Neural cell (in vitro differentiated cells): ENCODE results near the gene MAP2K7. TPM values are rescaled to one million over a fixed set of nuclear protein-coding genes. Genes with fewer than 3 reads are reported as not detected.

Experiments used
- H2AFZ ChIP-seq: fragments of 200-600, 300-800 bp; sonication (generic), shearing (Covaris generic); 2 replicates; pipeline ENCODE4 v1.6.0; 2014; ENCODE audit warnings: low read depth, mild to moderate bottlenecking, antibody characterized with exemption, low read length, moderate library complexity
- H3F3A ChIP-seq: fragments of 200-600 bp; shearing (Covaris generic); 2 replicates; pipeline ENCODE4 v1.6.1; 2016; ENCODE audit warnings: mild to moderate bottlenecking, moderate library complexity, mixed read lengths, antibody characterized with exemption, low read length; ENCODE audit not compliant: insufficient read depth, poor library complexity, severe bottlenecking
- H3K27ac ChIP-seq: fragments of 200-600, 300-800 bp; sonication (generic), shearing (Covaris generic); 2 replicates; pipeline ENCODE4 v1.5.1; 2014; ENCODE audit warnings: mild to moderate bottlenecking, low read length, moderate library complexity
- H3K27me3 ChIP-seq: fragments of 300-800, 200-600 bp; sonication (generic), shearing (Covaris generic); 2 replicates; pipeline ENCODE4 v1.6.0; 2014; ENCODE audit warnings: mild to moderate bottlenecking, low read depth, low read length, moderate library complexity; ENCODE audit not compliant: insufficient read depth
- H3K36me3 ChIP-seq: fragments of 300-800, 200-600 bp; sonication (generic), shearing (Covaris generic); 2 replicates; pipeline ENCODE4 v1.5.1; 2014; ENCODE audit warnings: mild to moderate bottlenecking, antibody characterized with exemption, low read length, moderate library complexity; ENCODE audit not compliant: insufficient read depth
- H3K4me2 ChIP-seq: fragments of 300-800, 200-600 bp; sonication (generic), shearing (Covaris generic); 2 replicates; pipeline ENCODE4 v1.6.0; 2014; ENCODE audit warnings: mild to moderate bottlenecking, low read length
- H3K4me3 ChIP-seq: fragments of 300-800, 200-600 bp; sonication (generic), shearing (Covaris generic); 2 replicates; pipeline ENCODE4 v1.5.1; 2014; ENCODE audit warnings: mild to moderate bottlenecking, low read length, moderate library complexity
- H3K79me2 ChIP-seq: fragments of 200-600 bp; shearing (Covaris generic); replicated peaks from 2 replicates; pipeline ENCODE4 v1.6.0; 2014; ENCODE audit warnings: mild to moderate bottlenecking, low read length, moderate library complexity; ENCODE audit not compliant: insufficient read depth
- H3K9ac ChIP-seq: fragments of 300-800, 200-600 bp; sonication (generic), shearing (Covaris generic); 2 replicates; pipeline ENCODE4 v1.6.1; 2016; ENCODE audit warnings: mild to moderate bottlenecking, low read length, mixed read lengths
- H3K9me2 ChIP-seq: fragments of 200-600 bp; shearing (Covaris generic); 2 replicates; pipeline ENCODE4 v1.6.1; 2016; ENCODE audit warnings: mild to moderate bottlenecking, low read length, mixed read lengths; ENCODE audit not compliant: insufficient read depth
- H3K9me3 ChIP-seq: fragments of 200-600, 300-800 bp; sonication (generic), shearing (Covaris generic); 2 replicates; pipeline ENCODE4 v1.6.1; 2016; ENCODE audit warnings: mild to moderate bottlenecking, mixed run types, low read length, moderate library complexity, mixed read lengths
- H4K20me1 ChIP-seq: fragments of 200-600 bp; shearing (Covaris generic); 2 replicates; pipeline ENCODE4 v1.6.1; 2016; ENCODE audit warnings: mild to moderate bottlenecking, mixed run types; ENCODE audit not compliant: insufficient read depth
- EP300 ChIP-seq: fragments of 450-650 bp; conservative IDR thresholded peaks from 2 replicates; pipeline ENCODE4 v1.6.1; 2014; ENCODE audit warnings: antibody characterized with exemption, mild to moderate bottlenecking, moderate library complexity; ENCODE audit not compliant: poor library complexity, severe bottlenecking
- EZH2 ChIP-seq: fragments of 200-600, 300-800 bp; shearing (Covaris generic), sonication (generic); IDR thresholded peaks from 2 replicates; pipeline ENCODE4 v1.6.1; 2014; ENCODE audit warnings: antibody characterized with exemption, low read length, borderline replicate concordance, mild to moderate bottlenecking; ENCODE audit not compliant: insufficient read depth, poor library complexity, severe bottlenecking
- MXI1 ChIP-seq: fragments of 450-650 bp; conservative IDR thresholded peaks from 2 replicates; pipeline ENCODE4 v1.6.1; 2014; ENCODE audit warnings: antibody characterized with exemption, mild to moderate bottlenecking; ENCODE audit not compliant: poor library complexity, severe bottlenecking
- POLR2AphosphoS5 ChIP-seq: IDR thresholded peaks from 2 replicates; pipeline ENCODE4 v1.6.1; 2012
- RAD21 ChIP-seq: fragments of 450-650 bp; conservative IDR thresholded peaks from 2 replicates; pipeline ENCODE4 v1.6.1; 2014; ENCODE audit warnings: antibody characterized with exemption, mild to moderate bottlenecking, moderate library complexity
- SMC3 ChIP-seq: fragments of 450-650 bp; conservative IDR thresholded peaks from 2 replicates; pipeline ENCODE4 v1.6.1; 2014; ENCODE audit warnings: antibody characterized with exemption, mild to moderate bottlenecking, moderate library complexity; ENCODE audit not compliant: poor library complexity
- TAF1 ChIP-seq: IDR thresholded peaks from 2 replicates; pipeline ENCODE4 v1.6.1; 2012; ENCODE audit warnings: low read depth
- polyA plus RNA-seq: library from polyadenylated mRNA; depleted of rRNA; stranded (reverse); fragments of >200 nt; gene quantifications from 2 replicates; pipeline ENCODE4 v1.2.3, GENCODE V29; 2014
- TF ChIP-seq, protein P1 (sequence below): IDR thresholded peaks from 2 replicates; pipeline ENCODE4 v1.6.1; 2012; ENCODE audit warnings: borderline replicate concordance
- TF ChIP-seq, protein P2 (sequence below): fragments of 450-650 bp; IDR thresholded peaks from 2 replicates; pipeline ENCODE4 v1.5.1; 2014; ENCODE audit warnings: antibody characterized with exemption, mild to moderate bottlenecking, moderate library complexity; ENCODE audit not compliant: poor library complexity, severe bottlenecking

Gene MAP2K7
- polyA plus RNA-seq, 1 donor from 2014 or later, result 9.2 TPM

DNA sequence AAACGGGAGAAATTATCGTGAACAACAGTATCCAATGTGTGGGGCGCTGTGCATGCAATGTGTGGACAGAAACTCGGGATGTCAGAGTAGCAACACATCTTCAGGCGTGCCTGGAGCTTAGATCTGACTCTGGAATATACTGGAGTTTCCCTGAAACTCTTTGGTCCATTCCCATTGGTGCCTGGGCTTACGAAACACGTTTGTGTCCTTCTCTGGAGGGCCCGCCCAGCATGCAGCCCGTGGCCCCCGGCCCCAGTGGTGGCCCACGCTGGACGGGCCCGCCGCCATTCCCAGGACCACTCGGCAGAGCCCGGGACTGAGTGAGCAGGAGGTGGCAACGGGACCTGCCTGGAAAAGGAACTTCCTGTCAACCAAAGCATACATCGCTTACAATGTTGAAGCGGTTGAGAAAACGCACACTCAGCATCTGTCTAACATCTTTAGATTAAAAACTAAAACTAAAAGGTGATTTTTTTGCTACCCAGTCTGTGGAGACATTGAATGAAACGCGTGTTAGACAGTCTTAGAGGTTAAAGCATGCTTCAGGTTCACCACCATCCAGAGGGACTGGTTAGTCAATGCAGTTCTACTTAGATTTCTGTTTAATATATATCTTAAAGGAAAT lies 59.1 kb downstream of the MAP2K7 start:
- TF ChIP-seq MXI1 (no peak), EZH2 (no peak), TAF1 (no peak), RAD21 (no peak), EP300 (no peak), POLR2AphosphoS5 (no peak), SMC3 (no peak)
- TF ChIP-seq, protein P1, sequence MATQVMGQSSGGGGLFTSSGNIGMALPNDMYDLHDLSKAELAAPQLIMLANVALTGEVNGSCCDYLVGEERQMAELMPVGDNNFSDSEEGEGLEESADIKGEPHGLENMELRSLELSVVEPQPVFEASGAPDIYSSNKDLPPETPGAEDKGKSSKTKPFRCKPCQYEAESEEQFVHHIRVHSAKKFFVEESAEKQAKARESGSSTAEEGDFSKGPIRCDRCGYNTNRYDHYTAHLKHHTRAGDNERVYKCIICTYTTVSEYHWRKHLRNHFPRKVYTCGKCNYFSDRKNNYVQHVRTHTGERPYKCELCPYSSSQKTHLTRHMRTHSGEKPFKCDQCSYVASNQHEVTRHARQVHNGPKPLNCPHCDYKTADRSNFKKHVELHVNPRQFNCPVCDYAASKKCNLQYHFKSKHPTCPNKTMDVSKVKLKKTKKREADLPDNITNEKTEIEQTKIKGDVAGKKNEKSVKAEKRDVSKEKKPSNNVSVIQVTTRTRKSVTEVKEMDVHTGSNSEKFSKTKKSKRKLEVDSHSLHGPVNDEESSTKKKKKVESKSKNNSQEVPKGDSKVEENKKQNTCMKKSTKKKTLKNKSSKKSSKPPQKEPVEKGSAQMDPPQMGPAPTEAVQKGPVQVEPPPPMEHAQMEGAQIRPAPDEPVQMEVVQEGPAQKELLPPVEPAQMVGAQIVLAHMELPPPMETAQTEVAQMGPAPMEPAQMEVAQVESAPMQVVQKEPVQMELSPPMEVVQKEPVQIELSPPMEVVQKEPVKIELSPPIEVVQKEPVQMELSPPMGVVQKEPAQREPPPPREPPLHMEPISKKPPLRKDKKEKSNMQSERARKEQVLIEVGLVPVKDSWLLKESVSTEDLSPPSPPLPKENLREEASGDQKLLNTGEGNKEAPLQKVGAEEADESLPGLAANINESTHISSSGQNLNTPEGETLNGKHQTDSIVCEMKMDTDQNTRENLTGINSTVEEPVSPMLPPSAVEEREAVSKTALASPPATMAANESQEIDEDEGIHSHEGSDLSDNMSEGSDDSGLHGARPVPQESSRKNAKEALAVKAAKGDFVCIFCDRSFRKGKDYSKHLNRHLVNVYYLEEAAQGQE, result no peak
- TF ChIP-seq, protein P2, sequence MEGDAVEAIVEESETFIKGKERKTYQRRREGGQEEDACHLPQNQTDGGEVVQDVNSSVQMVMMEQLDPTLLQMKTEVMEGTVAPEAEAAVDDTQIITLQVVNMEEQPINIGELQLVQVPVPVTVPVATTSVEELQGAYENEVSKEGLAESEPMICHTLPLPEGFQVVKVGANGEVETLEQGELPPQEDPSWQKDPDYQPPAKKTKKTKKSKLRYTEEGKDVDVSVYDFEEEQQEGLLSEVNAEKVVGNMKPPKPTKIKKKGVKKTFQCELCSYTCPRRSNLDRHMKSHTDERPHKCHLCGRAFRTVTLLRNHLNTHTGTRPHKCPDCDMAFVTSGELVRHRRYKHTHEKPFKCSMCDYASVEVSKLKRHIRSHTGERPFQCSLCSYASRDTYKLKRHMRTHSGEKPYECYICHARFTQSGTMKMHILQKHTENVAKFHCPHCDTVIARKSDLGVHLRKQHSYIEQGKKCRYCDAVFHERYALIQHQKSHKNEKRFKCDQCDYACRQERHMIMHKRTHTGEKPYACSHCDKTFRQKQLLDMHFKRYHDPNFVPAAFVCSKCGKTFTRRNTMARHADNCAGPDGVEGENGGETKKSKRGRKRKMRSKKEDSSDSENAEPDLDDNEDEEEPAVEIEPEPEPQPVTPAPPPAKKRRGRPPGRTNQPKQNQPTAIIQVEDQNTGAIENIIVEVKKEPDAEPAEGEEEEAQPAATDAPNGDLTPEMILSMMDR, result no peak
- no peak overlapping the region for H3K4me3 ChIP-seq
- no peaks in the 10 kb centered on the region for H3K9me2 ChIP-seq
- no peaks in the 10 kb centered on the region for H4K20me1 ChIP-seq
- H3K9me3 ChIP-seq, result no peaks in the 10 kb centered on the region
- no peaks in the 10 kb centered on the region for H3K79me2 ChIP-seq
- no peaks in the 10 kb centered on the region for H3F3A ChIP-seq
- no peak overlapping the region for H3K9ac ChIP-seq
- no peaks in the 10 kb centered on the region for H3K36me3 ChIP-seq
- no peak overlapping the region for H3K27ac ChIP-seq
- H2AFZ ChIP-seq, result no peak overlapping the region
- no peak overlapping the region for H3K4me2 ChIP-seq
- no peaks in the 10 kb centered on the region for H3K27me3 ChIP-seq

DNA sequence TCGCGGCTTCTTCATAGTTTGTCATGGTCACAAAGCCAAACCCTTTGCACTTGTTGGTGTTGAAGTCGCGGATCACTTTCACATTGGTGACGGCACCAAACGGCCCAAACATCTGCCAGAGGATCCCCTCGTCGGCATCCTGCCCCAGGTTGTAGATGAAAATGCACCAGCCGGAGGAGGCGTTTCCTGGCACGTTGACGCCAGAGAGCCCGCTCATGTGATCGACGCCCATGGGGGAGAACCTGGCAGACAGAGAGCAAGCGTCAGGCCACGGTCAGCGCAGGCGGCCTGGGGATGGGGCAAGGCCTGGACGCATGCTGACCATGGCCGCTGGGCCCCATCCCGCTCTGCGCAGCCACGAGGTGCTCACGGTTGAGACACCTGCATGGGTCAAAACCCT lies 59.9 kb downstream of the MAP2K7 start:
- Histone ChIP-seq H3K27ac (no peak overlapping the region), H2AFZ (no peak overlapping the region), H3K79me2 (no peaks in the 10 kb centered on the region), H3K9me3 (no peaks in the 10 kb centered on the region), H3K27me3 (no peaks in the 10 kb centered on the region), H4K20me1 (no peaks in the 10 kb centered on the region), H3K9ac (no peak overlapping the region), H3K9me2 (no peaks in the 10 kb centered on the region), H3K4me2 (no peak overlapping the region), H3K36me3 (no peaks in the 10 kb centered on the region), H3K4me3 (no peak overlapping the region), H3F3A (no peaks in the 10 kb centered on the region)
- TF ChIP-seq POLR2AphosphoS5 (no peak), SMC3 (no peak), RAD21 (no peak), EZH2 (no peak)
- TF ChIP-seq, protein P2, result no peak

Other genes with a start within 250 kb of the MAP2K7 start
- not detected in 2 replicates for gene RETN, start 234.8 kb upstream of the MAP2K7 start, polyA plus RNA-seq
- 0.22 TPM in 1 of 2 replicates, not detected in the other for gene MCEMP1, start 226.8 kb upstream of the MAP2K7 start, polyA plus RNA-seq
- gene TRAPPC5, start 223.0 kb upstream of the MAP2K7 start, polyA plus RNA-seq, result 88.5 and 113 TPM in 2 replicates
- not detected in 2 replicates for gene FCER2, start 201.7 kb upstream of the MAP2K7 start, polyA plus RNA-seq
- not detected in 2 replicates for gene CLEC4G, start 171.8 kb upstream of the MAP2K7 start, polyA plus RNA-seq
- gene CD209, start 156.3 kb upstream of the MAP2K7 start, polyA plus RNA-seq, result not detected in 2 replicates
- gene CLEC4M, start 140.6 kb upstream of the MAP2K7 start, polyA plus RNA-seq, result not detected in 2 replicates
- 50.6 and 65.1 TPM in 2 replicates for gene EVI5L, start 73.7 kb upstream of the MAP2K7 start, polyA plus RNA-seq
- 2.5 and 2.7 TPM in 2 replicates for gene PRR36, start 29.5 kb upstream of the MAP2K7 start, polyA plus RNA-seq
- gene LRRC8E, start 15.4 kb upstream of the MAP2K7 start, polyA plus RNA-seq, result not detected in 2 replicates
- gene TGFBR3L, start 11.0 kb downstream of the MAP2K7 start, polyA plus RNA-seq, result not detected in 2 replicates
- gene SNAPC2, start 16.5 kb downstream of the MAP2K7 start, polyA plus RNA-seq, result 12.8 and 13.2 TPM in 2 replicates
- 24.7 and 34.1 TPM in 2 replicates for gene CTXN1, start 22.3 kb downstream of the MAP2K7 start, polyA plus RNA-seq
- 48.3 and 56.7 TPM in 2 replicates for gene TIMM44, start 39.8 kb downstream of the MAP2K7 start, polyA plus RNA-seq
- 18.4 and 19.1 TPM in 2 replicates for gene ELAVL1, start 101.8 kb downstream of the MAP2K7 start, polyA plus RNA-seq
- gene CCL25, start 148.9 kb downstream of the MAP2K7 start, polyA plus RNA-seq, result 1.9 and 2.4 TPM in 2 replicates
- gene FBN3, start 245.7 kb downstream of the MAP2K7 start, polyA plus RNA-seq, result 32.7 and 52.7 TPM in 2 replicates